ENCODE measurements around the gene ZBTB18. TPM values are rescaled to one million over a fixed set of nuclear protein-coding genes. Genes with fewer than 3 reads are reported as not detected.
"Not testable (repeated sequence)": the region's sequence is repeated elsewhere in the genome, so short reads cannot be mapped to it uniquely, and the experiment has no call there.

Gene ZBTB18
- total RNA-seq, 1 experiment from 2014 or later: 16.5 TPM

DNA sequence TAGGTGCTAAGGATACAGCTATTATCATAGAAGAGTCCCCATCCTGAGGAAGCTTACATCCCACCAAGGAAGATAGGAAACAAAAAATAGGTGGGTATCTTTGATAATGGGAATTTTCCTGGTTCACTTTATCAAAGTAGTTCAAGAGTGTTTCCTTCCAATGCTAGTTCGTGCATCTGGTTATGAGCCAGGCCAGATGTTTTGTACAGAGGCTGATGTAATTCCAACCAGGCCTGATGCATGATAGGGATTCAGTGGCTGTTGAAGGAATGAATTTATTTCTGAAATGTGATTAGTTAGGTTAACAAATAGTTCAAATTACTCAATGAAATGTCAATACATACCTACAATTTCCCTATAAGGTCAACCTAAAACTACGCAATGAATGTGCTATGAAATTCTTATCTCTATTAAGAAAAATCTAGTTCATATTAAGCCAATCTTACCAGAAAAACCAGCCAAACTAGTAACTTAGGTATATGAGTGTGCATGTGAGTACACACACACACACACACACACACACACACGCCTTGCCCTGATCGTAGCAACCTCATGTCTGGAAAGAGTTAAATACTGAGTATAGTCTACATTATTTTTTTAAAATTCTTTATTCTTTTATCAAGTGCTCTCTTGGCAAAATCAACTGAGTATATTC is 9.5 kb upstream of the ZBTB18 start:
- DNase-seq (ENCODE audit: low read depth): no peak

DNA sequence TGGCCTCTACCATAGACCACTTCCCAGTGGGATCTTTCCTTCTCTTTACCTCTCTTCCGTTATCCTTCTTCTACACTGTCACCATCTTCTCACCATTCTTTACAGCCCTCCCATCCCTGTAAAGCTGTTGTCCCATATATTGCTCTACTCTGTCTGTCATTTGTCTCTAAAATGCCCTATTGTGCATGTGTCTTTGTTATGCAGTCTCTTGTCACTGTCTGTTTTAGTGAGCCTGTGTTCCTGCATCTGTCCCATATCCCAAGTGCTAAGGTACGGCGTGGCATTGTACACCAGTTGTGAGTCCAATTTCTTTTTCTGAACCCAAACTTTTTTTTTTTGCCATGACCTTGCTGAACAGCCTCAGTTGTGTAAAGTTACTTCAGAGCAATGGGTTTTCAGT is 8.8 kb upstream of the ZBTB18 start:
- no peak for DNase-seq (ENCODE audit: low read depth)

DNA sequence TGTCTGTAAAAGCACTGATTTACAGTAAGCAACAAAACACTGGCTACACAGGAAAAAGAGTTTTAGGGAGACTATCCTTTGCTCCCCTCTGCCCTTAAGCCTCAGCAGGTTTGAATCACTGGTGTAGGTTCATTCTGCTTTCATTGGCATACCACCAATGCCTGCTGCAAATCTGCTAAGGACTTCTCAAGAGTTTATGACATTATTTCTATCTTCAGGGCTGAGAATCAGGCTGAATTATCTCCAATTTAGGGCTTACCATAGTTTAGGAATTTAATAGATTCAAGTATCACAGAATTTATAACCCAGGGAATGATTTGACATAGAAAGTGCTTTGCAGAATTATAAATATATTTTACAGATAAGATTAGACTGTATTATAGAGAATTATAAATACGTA is 6.7 kb upstream of the ZBTB18 start:
- no peak for DNase-seq (ENCODE audit: low read depth)

DNA sequence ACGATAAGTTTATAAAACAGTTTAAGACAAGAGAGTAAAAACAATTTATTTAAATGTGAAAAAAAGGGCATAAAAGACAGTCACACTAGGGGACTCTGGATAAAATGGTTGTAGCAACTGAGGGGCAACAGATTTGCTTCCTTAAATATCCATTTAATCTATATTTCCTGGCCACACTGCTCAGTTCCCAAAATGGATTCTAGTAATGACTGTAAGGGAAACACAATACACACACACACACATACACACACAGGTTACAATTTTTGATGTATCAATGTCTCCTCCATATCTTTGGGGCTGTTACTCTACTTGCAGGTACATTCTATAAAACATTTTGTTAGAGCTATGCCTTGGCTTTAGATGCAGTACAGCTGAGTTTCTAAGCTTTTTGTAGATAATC is 4.8 kb upstream of the ZBTB18 start:
- DNase-seq (ENCODE audit: low read depth): not testable (repeated sequence)

DNA sequence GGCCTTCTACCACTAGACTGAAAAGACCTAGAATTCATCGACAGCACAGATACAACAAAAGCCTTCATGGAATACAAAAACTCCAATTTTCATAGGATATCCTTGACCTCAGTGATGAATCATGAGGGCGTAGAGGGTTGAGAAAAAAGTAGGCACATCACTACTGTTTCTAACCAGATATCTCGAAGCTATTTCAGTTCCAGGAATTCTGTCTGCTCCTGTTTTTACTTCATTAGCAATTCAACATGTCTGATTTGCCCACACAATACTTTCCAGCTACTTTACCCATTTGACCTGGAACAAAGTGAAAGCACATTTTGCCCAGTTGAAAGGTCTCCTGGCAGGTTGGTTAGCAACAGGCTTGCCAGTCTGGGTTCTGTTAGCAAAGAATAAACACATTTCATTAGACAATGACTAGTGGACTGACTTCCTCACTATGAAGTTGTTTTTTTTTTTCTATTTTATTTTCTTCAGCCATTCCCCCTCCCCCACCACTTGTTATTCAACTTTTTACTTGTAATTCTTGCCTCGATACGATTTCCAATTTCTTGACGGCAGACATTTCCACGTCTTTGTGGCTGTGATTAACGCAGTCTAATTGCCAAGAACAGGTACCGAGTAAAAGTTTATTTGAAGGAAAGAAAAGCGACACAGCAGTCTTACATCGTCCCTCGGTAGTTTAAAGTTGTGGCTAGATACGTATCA is 4.0 kb upstream of the ZBTB18 start:
- peak; percentile 57 for DNase-seq (ENCODE audit: low read depth)

DNA sequence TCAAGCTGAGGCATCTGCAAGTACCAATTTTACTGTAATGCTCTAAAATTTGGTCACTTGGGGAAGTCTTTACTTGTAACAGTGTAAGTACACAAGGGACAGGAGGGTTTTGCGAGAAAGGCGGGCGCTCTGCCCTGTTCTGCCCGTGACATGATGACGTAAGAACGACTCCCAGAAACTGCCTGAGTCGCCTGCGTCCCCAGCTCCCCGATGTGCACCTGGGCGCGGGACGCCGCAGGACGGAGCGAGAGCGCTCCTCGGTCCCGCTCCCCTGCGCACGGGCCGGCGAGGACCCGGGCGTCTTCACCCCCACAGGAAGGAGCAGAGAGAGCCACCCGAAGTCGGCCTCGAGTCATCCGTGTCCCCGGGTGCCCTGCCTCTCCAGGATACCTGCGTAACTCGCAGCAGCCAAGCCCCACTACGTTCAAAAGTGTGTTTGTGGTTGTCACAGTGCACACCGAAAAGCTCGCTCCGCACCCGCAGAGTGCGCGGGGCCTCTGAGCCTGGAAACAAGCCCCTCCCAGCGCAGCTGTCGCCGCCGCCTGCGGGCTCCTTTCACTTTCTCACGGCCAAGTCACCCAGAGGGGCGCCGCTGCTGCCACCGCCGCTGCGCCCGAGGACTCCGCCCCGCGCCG is 3.3 kb upstream of the ZBTB18 start:
- peak; percentile 45 for DNase-seq (ENCODE audit: low read depth)

DNA sequence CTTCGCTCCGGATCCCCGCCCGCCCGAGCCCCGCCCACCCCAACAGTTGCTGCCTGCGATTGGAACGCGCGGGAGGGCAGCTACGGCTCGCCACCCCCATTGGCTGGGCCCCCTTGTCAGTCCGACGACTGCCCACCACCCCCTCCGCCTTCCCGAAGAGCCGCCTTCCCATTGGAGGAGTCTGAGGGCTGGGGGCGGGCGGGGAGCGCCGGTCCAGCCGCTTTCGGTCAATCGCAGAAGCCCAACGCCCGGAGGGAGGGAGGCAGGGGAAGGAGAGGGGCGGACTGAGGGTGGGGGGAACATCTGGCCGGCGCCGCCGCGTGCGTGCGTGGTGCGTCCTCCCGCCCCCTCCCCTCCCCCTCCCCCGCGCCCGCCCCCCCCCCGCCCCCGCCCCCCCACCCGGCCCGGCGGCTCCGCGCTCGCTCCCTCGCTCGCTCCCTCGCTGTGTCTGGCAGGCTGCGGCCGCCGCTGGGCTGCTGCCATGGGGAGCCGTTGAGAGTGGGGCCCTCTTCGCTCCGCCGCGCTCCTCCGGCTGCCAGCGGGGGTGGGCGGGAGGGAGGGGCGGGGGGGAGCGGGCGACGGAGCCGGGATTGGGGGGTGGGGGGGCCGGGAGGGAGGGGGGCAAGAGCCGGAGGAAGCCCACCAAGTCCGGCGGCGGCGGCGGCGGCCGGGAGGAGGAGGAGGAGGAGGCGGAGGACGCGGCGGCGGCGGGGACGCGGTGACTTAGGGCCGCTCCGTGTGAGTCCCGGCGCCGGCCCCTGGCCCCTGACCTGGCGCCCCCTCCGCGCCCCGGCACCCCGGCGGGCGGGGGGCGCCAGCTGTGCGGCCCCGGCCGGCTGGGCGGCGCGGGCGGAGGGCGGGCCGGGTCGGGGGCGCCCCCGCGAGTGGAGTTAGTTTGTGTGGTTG is 2.6 kb upstream of the ZBTB18 start:
- peak; percentile 98 for DNase-seq (ENCODE audit: low read depth)

DNA sequence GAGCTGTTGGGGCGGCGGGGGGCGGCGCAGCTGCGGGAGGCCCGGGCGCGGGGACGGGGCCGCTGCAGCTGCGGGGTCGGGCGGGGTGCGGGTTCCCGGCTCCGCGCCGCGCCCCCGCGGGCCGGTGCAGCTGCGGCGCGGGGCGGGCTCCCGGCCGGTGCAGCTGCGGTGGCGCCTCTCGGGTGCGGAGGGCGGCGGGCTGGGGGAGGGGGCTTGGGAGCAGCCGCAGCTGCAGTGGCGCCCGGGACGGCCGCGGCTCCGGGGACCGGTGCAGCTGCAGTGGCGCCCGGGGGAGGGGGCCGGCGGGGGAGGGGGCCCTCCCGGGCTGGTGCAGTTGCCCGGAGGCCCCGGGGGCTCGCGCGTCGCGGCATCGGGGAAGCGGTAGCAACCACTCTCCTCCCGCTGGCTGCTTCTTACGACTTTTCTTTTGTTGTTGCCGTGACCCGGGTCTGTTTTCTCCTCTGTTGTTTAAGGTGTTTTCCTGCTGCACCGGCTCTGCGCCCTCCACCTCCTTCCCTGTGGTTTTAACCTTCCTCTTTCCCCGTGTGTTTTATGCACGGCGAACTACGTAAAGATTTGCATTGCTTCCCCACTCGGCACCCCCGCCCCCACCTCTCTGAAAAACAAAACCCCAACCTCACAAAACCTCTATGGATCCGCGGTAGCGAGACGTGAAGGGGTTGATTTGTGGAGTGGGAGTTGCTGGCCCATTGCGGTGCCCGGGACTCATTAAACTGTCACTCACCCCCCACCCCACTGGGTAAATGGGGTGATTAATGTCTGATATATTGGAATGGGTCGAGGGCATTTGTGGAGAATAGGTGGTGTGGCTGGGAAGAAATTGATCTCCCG is 1.7 kb upstream of the ZBTB18 start:
- DNase-seq (ENCODE audit: low read depth): peak; percentile 18

DNA sequence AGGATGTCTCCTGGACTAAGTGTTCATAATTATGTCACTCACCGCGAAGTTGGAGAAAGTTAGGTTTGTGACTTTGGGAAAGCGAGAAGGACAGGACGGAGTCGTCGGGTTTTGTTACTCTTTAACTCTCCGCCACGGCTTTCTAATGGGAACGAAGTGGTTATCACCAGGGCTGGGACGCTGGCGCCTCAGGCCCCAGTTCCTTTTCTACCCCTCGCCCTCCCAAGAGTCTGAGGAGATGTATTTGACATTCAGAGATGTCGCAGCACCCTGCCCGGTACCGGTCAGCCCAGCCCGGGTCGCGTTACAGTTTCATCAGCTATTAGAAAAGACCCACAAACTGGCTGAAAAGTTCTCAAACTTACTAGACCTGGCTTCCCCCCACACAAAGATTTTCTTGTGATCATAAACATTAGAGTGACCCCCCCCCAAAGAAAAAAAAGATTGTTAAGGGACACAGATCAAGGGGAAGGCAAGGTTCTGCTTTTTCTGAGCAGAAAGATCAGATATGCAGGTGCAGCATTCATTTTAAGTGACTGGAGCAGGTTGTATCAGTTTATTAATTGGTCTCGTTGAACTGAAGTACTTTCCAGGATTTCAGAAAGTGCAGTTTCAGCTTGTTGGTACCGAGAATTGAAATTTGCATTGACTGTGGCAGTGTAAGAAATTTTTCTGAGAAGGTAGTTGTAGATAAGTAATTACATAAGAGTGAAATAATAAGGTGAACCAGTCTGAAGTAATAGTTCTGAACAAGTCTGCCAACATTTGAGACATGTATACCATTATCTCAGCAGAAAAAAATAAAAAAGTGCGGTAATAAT is 859 bp upstream of the ZBTB18 start:
- DNase-seq (ENCODE audit: low read depth): peak; percentile 7

DNA sequence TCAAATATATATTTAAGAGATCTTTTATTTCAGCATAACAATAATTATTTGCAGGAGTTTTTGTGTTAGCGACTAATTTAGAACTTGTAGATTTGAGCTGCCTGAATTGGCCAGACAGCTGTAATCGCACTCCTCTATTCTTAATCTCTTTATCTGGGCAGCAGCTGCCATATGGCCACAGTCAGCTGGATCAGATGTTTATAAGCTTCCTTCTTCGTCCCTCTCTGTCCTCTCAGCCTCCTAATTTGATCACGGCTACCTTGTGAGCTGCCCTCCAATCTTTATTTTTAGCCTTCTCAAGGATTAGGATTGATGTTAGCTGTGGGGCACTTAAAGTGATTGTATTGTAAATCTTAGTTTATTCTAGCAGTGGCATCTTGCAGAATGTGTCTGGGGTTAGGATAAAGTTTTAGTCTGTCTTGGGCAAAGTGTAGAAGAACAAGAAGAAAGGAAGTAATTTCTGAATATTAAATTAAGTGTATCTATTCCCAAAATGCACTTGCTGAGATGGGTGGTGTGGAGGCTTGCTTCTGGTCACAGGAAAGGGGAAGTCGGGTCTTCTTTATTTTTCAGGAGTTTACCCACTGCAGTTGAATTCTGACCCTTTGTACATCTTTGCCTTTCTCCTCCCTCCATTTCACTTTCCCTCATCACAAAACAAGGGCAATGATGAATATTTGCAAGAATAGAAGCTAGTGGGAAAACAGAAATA is 1.1 kb downstream of the ZBTB18 start:
- DNase-seq (ENCODE audit: low read depth): peak; percentile 36

DNA sequence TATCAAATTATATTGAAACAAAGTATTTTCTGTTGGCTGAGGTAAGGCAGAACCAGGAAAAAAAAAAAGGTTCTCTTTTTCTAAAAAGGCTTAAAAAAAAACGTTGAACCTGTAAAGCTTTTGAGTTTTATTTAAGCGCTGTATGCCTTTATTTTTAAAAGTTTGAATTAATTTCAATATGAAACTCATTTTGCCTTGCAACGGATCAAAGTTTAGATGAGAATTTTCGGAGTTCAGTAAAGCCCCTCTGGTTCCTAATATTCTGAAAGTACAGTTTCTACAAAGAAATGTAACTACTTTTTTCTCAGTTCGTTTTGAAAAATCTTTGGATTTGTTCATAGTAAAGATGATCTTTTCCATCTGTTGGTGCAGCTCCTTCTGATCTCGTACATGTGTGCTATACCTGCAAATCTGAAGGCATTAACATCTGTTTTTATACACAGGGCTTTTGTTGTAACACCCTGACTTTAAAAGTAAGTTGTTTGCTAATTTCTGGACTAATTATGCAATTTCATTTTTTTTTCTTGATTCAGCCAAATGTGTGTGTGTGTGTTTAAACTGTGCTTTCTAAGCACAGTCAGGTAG is 1.7 kb downstream of the ZBTB18 start:
- DNase-seq (ENCODE audit: low read depth): no peak

DNA sequence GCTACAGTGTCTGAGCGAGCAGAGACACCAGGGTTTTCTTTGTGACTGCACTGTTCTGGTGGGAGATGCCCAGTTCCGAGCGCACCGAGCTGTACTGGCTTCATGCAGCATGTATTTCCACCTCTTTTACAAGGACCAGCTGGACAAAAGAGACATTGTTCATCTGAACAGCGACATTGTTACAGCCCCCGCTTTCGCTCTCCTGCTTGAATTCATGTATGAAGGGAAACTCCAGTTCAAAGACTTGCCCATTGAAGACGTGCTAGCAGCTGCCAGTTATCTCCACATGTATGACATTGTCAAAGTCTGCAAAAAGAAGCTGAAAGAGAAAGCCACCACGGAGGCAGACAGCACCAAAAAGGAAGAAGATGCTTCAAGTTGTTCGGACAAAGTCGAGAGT is 2.7 kb downstream of the ZBTB18 start:
- no peak for DNase-seq (ENCODE audit: low read depth)

DNA sequence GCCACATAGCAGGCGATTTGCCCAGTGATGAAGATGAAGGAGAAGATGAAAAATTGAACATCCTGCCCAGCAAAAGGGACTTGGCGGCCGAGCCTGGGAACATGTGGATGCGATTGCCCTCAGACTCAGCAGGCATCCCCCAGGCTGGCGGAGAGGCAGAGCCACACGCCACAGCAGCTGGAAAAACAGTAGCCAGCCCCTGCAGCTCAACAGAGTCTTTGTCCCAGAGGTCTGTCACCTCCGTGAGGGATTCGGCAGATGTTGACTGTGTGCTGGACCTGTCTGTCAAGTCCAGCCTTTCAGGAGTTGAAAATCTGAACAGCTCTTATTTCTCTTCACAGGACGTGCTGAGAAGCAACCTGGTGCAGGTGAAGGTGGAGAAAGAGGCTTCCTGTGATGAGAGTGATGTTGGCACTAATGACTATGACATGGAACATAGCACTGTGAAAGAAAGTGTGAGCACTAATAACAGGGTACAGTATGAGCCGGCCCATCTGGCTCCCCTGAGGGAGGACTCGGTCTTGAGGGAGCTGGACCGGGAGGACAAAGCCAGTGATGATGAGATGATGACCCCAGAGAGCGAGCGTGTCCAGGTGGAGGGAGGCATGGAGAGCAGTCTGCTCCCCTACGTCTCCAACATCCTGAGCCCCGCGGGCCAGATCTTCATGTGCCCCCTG is 3.3 kb downstream of the ZBTB18 start:
- no peak for DNase-seq (ENCODE audit: low read depth)

DNA sequence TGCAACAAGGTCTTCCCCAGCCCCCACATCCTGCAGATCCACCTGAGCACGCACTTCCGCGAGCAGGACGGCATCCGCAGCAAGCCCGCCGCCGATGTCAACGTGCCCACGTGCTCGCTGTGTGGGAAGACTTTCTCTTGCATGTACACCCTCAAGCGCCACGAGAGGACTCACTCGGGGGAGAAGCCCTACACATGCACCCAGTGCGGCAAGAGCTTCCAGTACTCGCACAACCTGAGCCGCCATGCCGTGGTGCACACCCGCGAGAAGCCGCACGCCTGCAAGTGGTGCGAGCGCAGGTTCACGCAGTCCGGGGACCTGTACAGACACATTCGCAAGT is 3.8 kb downstream of the ZBTB18 start:
- no peak for DNase-seq (ENCODE audit: low read depth)

DNA sequence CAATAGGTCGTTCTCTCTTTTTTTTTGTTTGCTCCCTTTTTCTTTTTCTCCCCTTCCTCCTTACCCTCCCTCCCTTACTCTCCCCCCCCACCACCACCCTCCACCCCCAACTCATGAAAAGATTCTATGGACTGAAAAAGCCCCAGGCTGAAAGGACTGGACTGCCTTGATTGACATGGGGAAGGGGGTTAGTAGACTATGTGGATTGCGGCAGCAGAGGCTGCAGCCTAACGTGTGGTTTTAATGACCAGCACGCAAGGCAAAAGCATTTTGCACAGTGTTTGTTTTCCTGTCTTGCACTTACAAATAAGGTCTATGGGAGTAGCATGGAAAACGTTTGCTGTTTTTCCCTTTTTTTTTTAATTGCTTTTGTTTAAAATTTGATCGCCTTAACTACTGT is 5.5 kb downstream of the ZBTB18 start:
- peak; percentile 26 for DNase-seq (ENCODE audit: low read depth)

DNA sequence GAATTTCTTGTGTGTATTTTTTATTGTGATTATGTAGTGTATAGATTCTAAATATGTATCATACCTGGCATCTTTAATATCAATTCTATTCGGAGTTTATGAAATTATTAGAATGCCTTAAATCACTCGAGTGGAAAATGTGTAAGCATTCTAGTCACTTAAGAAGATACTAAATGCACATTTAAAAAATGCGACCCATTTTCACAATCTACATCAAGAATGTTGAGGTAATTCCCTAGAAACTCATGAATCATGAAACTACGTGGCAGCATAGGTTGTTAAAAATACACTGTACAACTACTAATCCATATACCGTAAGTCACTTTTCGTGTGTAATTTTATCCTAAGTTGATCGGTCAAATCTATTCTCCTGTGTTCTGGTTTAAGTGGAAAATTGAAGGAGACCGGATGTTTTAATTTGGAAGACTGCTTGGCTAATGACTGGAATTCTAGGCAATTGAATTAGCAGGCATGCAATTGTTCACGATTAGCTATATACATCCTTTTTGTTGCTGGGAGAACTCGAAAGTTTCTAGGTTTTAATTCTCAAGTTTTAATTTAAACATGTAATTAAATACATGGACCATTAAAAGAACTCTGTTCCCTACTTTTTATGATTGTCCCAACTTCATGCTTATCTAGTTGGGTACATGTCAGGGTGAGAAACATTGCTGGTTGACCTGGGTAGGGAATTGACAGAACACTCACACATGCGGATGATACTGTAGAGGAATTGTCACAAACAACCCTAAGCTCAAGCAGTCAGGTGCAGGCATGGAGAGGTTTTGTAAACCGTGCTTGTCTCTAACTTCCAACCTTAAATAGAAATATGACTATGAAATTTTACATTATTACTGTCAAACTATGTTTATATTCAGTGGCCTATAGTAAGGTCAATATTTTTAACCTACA is 6.6 kb downstream of the ZBTB18 start:
- DNase-seq (ENCODE audit: low read depth): no peak

DNA sequence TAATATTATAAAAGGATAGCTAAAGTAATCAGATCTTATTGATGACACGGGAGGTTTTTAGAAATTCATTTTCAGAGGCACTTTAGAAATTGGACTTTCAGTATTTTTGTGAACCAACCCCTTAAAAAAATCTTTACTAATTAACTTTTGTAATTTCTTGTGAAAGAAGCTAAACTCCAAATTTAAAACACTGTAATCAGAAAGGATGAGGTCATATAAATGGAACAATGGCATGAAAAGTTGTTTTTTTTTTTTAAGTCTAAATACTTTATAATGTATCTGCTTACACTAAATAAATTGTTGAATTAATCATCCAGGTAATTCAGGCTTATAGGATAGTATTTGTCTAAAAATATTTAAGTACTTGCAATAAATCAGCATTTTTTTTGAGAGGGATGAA is 9.0 kb downstream of the ZBTB18 start:
- no peak for DNase-seq (ENCODE audit: low read depth)

DNA sequence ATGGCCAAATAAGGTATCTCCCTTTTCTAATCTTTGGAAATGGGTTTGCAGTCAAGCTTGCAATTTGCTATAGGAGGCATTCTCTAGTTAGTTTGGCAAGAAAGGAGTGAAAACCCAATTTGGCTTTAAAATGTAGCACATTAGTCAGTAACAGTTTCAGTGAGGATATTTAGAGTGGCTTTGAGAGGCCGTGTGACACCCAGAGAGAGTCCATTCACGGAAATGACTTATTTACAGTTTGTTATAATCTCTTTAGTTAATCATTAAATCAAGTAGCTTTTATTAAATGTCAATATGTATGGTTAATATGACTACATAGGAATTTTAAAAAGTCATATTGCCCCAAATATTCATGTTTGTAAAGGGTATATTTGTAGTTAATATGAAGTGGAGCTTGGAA is 9.6 kb downstream of the ZBTB18 start:
- DNase-seq (ENCODE audit: low read depth): no peak

All from RPMI7951 (cell line).